HG02870 (cell line): ENCODE results near the gene BET1L.

Experiments
- ATAC-seq: cut with Tn5 transposase; IDR thresholded peaks from one replicate; pipeline ENCODE4 v1.9.1; 2021; ENCODE audit warnings: mild to moderate bottlenecking, moderate library complexity; ENCODE audit not compliant: unreplicated experiment

The BET1L gene

GRCh38 chr11:210803-211180 lies 3.6 kb upstream of the BET1L start:
- no peak for ATAC-seq

- ATAC-seq = no peak
These were observed 3.1 kb upstream of the BET1L start for GRCh38 chr11:210122-210802.

GRCh38 chr11:209275-210121 lies 2.3 kb upstream of the BET1L start:
- ATAC-seq = no peak

- ATAC-seq = no peak
These were observed 1.7 kb upstream of the BET1L start for GRCh38 chr11:208917-209260.

GRCh38 chr11:208181-208916 lies 1.1 kb upstream of the BET1L start:
- no peak for ATAC-seq

GRCh38 chr11:207863-208180 lies 623 bp upstream of the BET1L start:
- no peak for ATAC-seq

GRCh38 chr11:206526-207207 lies 532 bp downstream of the BET1L start:
- ATAC-seq = peak; percentile 6

GRCh38 chr11:206002-206384 lies 1.2 kb downstream of the BET1L start:
- no peak for ATAC-seq

- ATAC-seq = no peak
These were observed 1.8 kb downstream of the BET1L start for GRCh38 chr11:205221-206001.

GRCh38 chr11:204587-205109 lies 2.6 kb downstream of the BET1L start:
- no peak for ATAC-seq

- ATAC-seq = no peak
These were observed 3.1 kb downstream of the BET1L start for GRCh38 chr11:203945-204586.

GRCh38 chr11:203056-203944 lies 3.9 kb downstream of the BET1L start:
- no peak for ATAC-seq

GRCh38 chr11:202490-202889 lies 4.7 kb downstream of the BET1L start:
- ATAC-seq = no peak

- no peak for ATAC-seq
These were observed 5.2 kb downstream of the BET1L start for GRCh38 chr11:201966-202365.

- no peak for ATAC-seq
These were observed 6.8 kb downstream of the BET1L start for GRCh38 chr11:200224-201003.

GRCh38 chr11:199782-200181 lies 7.4 kb downstream of the BET1L start:
- no peak for ATAC-seq

- no peak for ATAC-seq
These were observed 8.1 kb downstream of the BET1L start for GRCh38 chr11:199004-199581.
